Measurements from ENCODE around the gene CD300LB.

DNA sequence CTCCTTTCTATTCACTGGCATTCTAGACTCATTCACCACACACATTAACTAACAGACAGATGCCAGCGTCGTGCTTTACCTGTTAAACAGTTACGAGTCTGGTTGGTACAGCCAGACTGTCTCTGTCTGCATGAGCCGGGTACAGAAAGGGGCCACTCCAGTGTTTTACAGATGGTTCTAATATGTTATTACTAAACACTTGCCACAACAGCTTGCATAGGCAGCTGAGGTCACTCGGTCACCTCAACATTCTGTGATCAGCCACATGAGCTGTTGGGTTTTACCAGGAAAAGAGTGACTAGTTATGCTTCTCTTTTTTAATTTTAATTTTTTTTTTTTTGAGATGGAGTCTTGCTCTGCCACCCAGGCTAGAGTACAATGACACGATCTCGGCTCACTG lies 39.6 kb downstream of the CD300LB start:
- TF ChIP-seq, protein P1, sequence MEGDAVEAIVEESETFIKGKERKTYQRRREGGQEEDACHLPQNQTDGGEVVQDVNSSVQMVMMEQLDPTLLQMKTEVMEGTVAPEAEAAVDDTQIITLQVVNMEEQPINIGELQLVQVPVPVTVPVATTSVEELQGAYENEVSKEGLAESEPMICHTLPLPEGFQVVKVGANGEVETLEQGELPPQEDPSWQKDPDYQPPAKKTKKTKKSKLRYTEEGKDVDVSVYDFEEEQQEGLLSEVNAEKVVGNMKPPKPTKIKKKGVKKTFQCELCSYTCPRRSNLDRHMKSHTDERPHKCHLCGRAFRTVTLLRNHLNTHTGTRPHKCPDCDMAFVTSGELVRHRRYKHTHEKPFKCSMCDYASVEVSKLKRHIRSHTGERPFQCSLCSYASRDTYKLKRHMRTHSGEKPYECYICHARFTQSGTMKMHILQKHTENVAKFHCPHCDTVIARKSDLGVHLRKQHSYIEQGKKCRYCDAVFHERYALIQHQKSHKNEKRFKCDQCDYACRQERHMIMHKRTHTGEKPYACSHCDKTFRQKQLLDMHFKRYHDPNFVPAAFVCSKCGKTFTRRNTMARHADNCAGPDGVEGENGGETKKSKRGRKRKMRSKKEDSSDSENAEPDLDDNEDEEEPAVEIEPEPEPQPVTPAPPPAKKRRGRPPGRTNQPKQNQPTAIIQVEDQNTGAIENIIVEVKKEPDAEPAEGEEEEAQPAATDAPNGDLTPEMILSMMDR (IDR thresholded peaks at IDR 0.05) = no peak
- TF ChIP-seq POLR2A (IDR thresholded peaks at IDR 0.05) = no peak

All from testis (tissue), 2 donors.